ENCODE results near the gene TRMU.

DNA sequence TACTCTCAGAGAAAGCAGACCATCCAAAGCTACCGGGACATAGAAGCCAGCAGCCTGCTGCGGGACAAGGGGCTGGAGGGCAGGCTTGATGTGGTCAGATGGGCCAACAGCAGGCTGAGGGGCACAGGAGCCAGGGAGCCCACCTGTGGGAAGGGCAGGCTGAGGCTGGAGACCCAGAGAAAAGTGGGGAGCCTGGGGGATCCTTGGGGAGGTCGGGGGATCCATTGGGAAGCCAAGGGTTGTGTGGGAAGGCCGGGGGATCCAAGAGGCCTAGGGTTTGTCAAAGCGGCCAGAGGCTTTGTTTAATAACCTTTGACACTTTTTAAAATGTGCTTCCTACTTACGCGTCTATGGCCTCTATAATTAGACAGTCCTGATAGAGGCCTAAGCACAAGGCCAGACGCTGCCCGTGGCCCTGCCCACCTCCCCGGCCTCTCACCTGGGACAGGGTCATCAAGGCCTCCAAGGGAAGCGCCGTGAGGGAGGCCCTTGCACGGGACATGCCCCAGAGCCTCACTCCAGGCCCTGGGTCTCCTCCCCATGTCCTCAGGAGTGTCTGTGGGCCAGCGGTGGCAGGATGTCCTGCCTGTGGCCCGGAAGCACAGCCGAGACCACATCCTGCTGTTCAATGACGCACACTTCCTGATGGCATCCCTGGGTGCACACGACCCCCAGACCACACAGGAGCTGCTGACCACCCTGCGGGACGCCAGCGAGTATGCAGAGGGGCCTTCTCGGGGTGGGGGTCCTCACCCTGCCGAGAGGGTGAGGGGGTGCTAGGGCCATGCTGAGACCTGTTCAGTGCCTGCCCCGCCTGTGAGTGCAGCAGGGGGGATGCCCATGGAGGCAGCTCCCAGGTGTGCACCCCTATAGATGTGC is 47.4 kb upstream of the TRMU start:
- TF ChIP-seq ZFX (IDR thresholded peaks at IDR 0.05): no peak
- TF ChIP-seq, protein P1, sequence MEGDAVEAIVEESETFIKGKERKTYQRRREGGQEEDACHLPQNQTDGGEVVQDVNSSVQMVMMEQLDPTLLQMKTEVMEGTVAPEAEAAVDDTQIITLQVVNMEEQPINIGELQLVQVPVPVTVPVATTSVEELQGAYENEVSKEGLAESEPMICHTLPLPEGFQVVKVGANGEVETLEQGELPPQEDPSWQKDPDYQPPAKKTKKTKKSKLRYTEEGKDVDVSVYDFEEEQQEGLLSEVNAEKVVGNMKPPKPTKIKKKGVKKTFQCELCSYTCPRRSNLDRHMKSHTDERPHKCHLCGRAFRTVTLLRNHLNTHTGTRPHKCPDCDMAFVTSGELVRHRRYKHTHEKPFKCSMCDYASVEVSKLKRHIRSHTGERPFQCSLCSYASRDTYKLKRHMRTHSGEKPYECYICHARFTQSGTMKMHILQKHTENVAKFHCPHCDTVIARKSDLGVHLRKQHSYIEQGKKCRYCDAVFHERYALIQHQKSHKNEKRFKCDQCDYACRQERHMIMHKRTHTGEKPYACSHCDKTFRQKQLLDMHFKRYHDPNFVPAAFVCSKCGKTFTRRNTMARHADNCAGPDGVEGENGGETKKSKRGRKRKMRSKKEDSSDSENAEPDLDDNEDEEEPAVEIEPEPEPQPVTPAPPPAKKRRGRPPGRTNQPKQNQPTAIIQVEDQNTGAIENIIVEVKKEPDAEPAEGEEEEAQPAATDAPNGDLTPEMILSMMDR (conservative IDR thresholded peaks at IDR 0.05): no peak
